ENCODE data around the gene HNRNPC.
"Not testable (repeated sequence)": the region's sequence is repeated elsewhere in the genome, so short reads cannot be mapped to it uniquely, and the experiment has no call there.

Gene HNRNPC

GRCh38 chr14:21298358-21298757, 29.1 kb upstream of the HNRNPC start:
- TF ChIP-seq CTCF (IDR thresholded peaks at IDR 0.05; ENCODE audit: low read depth, low read length), result no peak
- no peak overlapping the region for H3K4me3 ChIP-seq (ENCODE audit: low read depth, low read length)
- in situ Hi-C loops (cut with HindIII; ENCODE audit: low sequenced_read_pairs), result no loop called here
- DNase-seq (ENCODE audit: low read depth, low spot score), result no peak

GRCh38 chr14:21294026-21294425, 24.8 kb upstream of the HNRNPC start:
- DNase-seq (ENCODE audit: low read depth, low spot score); in situ Hi-C loops (cut with HindIII; ENCODE audit: low sequenced_read_pairs); H3K4me3 ChIP-seq (ENCODE audit: low read depth, low read length): not testable (repeated sequence)

- no peak overlapping the region for H3K4me3 ChIP-seq (ENCODE audit: low read depth, low read length)
- no peak for DNase-seq (ENCODE audit: low read depth, low spot score)
- TF ChIP-seq CTCF (IDR thresholded peaks at IDR 0.05; ENCODE audit: low read depth, low read length), result no peak
- in situ Hi-C loops (cut with HindIII; ENCODE audit: low sequenced_read_pairs), result no loop called here
Measured at GRCh38 chr14:21287168-21287567, 17.9 kb upstream of the HNRNPC start.

- H3K4me3 ChIP-seq (ENCODE audit: low read depth, low read length); DNase-seq (ENCODE audit: low read depth, low spot score); in situ Hi-C loops (cut with HindIII; ENCODE audit: low sequenced_read_pairs): not testable (repeated sequence)
Measured at GRCh38 chr14:21286516-21286915, 17.3 kb upstream of the HNRNPC start.

GRCh38 chr14:21281917-21282316, 12.7 kb upstream of the HNRNPC start:
- in situ Hi-C loops (cut with HindIII; ENCODE audit: low sequenced_read_pairs); H3K4me3 ChIP-seq (ENCODE audit: low read depth, low read length); DNase-seq (ENCODE audit: low read depth, low spot score): not testable (repeated sequence)

- in situ Hi-C loops (cut with HindIII; ENCODE audit: low sequenced_read_pairs), result no loop called here
- DNase-seq (ENCODE audit: low read depth, low spot score), result no peak
Measured at GRCh38 chr14:21279783-21280182, 10.5 kb upstream of the HNRNPC start, which contains the start of gene RPGRIP1. Gene RPGRIP1 (plus strand): TSS chr14:21280083. CDS start chr14:21287977, 7,894 bp downstream.

GRCh38 chr14:21278632-21279031, 9.4 kb upstream of the HNRNPC start:
- in situ Hi-C loops (cut with HindIII; ENCODE audit: low sequenced_read_pairs), result no loop called here
- no peak for TF ChIP-seq CTCF (IDR thresholded peaks at IDR 0.05; ENCODE audit: low read depth, low read length)
- DNase-seq (ENCODE audit: low read depth, low spot score), result no peak
- H3K4me3 ChIP-seq (ENCODE audit: low read depth, low read length), result no peak overlapping the region

More at GRCh38 chr14:21279783-21280182, 10.5 kb upstream of the HNRNPC start, which contains the start of gene RPGRIP1:
- TF ChIP-seq CTCF (IDR thresholded peaks at IDR 0.05; ENCODE audit: low read depth, low read length), result no peak
- H3K4me3 ChIP-seq (ENCODE audit: low read depth, low read length), result no peak within 1 kb of the TSS

- H3K4me3 ChIP-seq (ENCODE audit: low read depth, low read length), result no peak overlapping the region
- no peak for DNase-seq (ENCODE audit: low read depth, low spot score)
- TF ChIP-seq CTCF (IDR thresholded peaks at IDR 0.05; ENCODE audit: low read depth, low read length), result no peak
- in situ Hi-C loops (cut with HindIII; ENCODE audit: low sequenced_read_pairs), result no loop called here
Measured at GRCh38 chr14:21275261-21275858, 6.1 kb upstream of the HNRNPC start.

- H3K4me3 ChIP-seq (ENCODE audit: low read depth, low read length); DNase-seq (ENCODE audit: low read depth, low spot score); in situ Hi-C loops (cut with HindIII; ENCODE audit: low sequenced_read_pairs): not testable (repeated sequence)
Measured at GRCh38 chr14:21272661-21273060, 3.4 kb upstream of the HNRNPC start.

Data from astrocyte of the spinal cord (primary cell).